SK-N-SH treated with all-trans-retinoic acid at 6 μM for 48 hours (cell line): ENCODE data around the gene TOP3A.

Experiments
- BACH2 ChIP-seq: fragments of 250-450 bp; sonication (Bioruptor Pico); IDR thresholded peaks from 2 replicates; pipeline ENCODE4 v1.9.0; 2021; ENCODE audit warnings: mild to moderate bottlenecking, borderline replicate concordance
- OSR1 ChIP-seq: fragments of 250-450 bp; sonication (Bioruptor Pico); IDR thresholded peaks from 2 replicates; pipeline ENCODE4 v1.8.0; 2022; ENCODE audit warnings: moderate library complexity, mild to moderate bottlenecking, inconsistent platforms
- TOX ChIP-seq: fragments of 250-450 bp; sonication (Bioruptor Pico); IDR thresholded peaks from 2 replicates; pipeline ENCODE4 v1.8.0; 2021; ENCODE audit warnings: mild to moderate bottlenecking, moderate library complexity, borderline replicate concordance
- ZFP30 ChIP-seq: fragments of 450-650 bp; formaldehyde crosslinking; IDR thresholded peaks from 2 replicates; pipeline ENCODE4 v1.5.0; 2022; ENCODE audit warnings: mild to moderate bottlenecking, moderate library complexity
- TF ChIP-seq, protein P1 (sequence below): fragments of 250-450 bp; sonication (Bioruptor Pico); IDR thresholded peaks from 2 replicates; pipeline ENCODE4 v1.5.1; 2020; ENCODE audit warnings: low read depth, mild to moderate bottlenecking, moderate library complexity
- TF ChIP-seq, protein P2 (sequence below): fragments of 250-450 bp; sonication (Bioruptor Pico); IDR thresholded peaks from 2 replicates; pipeline ENCODE4 v1.8.0; 2020; ENCODE audit warnings: mild to moderate bottlenecking, moderate library complexity, borderline replicate concordance

DNA sequence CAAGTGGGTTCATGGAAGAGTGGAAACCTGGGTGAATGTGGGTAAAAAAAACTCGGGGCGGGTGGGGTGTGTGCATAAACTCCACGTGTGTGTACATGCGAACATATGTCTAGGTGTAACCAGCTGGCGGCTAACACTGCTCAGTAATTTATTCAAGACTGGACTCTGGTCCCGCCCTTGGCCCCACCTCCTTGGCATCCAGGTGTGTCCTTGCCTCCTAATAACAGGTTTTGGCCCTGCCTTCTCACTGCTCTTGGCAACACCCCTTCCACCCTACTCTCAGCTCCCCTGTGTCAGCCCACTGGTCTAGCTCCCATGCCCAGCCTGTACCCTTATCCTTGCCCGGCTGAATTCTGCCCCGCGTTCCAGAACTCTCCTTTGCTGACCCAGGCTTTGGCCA, 64.5 kb downstream of the TOP3A start:
- TF ChIP-seq BACH2 (CRISPR knock-in tag) (no peak), OSR1 (no peak), TOX (CRISPR knock-in tag) (no peak), ZFP30 (CRISPR knock-in tag) (no peak)
- TF ChIP-seq, protein P1, sequence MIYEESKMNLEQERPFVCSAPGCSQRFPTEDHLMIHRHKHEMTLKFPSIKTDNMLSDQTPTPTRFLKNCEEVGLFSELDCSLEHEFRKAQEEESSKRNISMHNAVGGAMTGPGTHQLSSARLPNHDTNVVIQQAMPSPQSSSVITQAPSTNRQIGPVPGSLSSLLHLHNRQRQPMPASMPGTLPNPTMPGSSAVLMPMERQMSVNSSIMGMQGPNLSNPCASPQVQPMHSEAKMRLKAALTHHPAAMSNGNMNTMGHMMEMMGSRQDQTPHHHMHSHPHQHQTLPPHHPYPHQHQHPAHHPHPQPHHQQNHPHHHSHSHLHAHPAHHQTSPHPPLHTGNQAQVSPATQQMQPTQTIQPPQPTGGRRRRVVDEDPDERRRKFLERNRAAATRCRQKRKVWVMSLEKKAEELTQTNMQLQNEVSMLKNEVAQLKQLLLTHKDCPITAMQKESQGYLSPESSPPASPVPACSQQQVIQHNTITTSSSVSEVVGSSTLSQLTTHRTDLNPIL (CRISPR knock-in tag) = no peak
- TF ChIP-seq, protein P2, sequence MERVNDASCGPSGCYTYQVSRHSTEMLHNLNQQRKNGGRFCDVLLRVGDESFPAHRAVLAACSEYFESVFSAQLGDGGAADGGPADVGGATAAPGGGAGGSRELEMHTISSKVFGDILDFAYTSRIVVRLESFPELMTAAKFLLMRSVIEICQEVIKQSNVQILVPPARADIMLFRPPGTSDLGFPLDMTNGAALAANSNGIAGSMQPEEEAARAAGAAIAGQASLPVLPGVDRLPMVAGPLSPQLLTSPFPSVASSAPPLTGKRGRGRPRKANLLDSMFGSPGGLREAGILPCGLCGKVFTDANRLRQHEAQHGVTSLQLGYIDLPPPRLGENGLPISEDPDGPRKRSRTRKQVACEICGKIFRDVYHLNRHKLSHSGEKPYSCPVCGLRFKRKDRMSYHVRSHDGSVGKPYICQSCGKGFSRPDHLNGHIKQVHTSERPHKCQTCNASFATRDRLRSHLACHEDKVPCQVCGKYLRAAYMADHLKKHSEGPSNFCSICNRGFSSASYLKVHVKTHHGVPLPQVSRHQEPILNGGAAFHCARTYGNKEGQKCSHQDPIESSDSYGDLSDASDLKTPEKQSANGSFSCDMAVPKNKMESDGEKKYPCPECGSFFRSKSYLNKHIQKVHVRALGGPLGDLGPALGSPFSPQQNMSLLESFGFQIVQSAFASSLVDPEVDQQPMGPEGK (CRISPR knock-in tag) = no peak
